Pancreas (tissue), 10 donors: Measurements from ENCODE around the gene TAGLN2. TPM values are rescaled to one million over a fixed set of nuclear protein-coding genes. Genes with fewer than 3 reads are reported as not detected.

Source experiments
- ATAC-seq, 4 donors: fragments of 200-7000 bp; cut with Tn5 transposase; one replicate each; pipeline versions ENCODE4 v1.8.0 to v1.9.1; 2020; ENCODE audit warnings: mild to moderate bottlenecking in 4 of 4, moderate library complexity in 4 of 4
- DNase-seq, 6 donors: peaks; one replicate each; pipeline ENCODE4 v3.0.0-alpha.2; 2020
- FAIRE-seq: peaks from 2 replicates; lab custom pipeline; 2012; peaks lifted over from hg19 to GRCh38; lab: Jason Lieb, UNC
- H3K27ac ChIP-seq, 4 donors: fragments of 200-600 bp; sonication (generic); 1 replicate in 3 of 4; 2 replicates in 1 of 4; pipeline versions ENCODE4 v1.5.0 to v1.8.0; 2020
- H3K27me3 ChIP-seq, 4 donors: fragments of 200-600 bp; one replicate each; pipeline ENCODE4 v1.8.0; 2021
- H3K36me3 ChIP-seq, 3 donors: fragments of 200-600 bp; sonication (generic) in 1 of 3; one replicate each; pipeline versions ENCODE4 v1.5.0 to v1.8.0; 2020 to 2021
- H3K4me1 ChIP-seq, 3 donors: fragments of 200-600 bp; one replicate each; pipeline ENCODE4 v1.8.0; 2021
- H3K4me3 ChIP-seq, 4 donors: fragments of 200-600 bp; sonication (generic) in 2 of 4; one replicate each; pipeline versions ENCODE4 v1.5.0 to v1.8.0; 2020 to 2021
- H3K9me3 ChIP-seq, 4 donors: fragments of 200-600 bp; one replicate each; pipeline ENCODE4 v1.8.0; 2021
- WGBS, 2 donors: extraction: QIAGEN DNeasy Blood & Tissue Kit; methylation state at CpG; one replicate each; pipeline ENCODE4 v1.1.7; 2013; 5-methylcytosine and 5-hydroxymethylcytosine counted together
- intact Hi-C, 3 donors: fragments of 100-400 bp; cut with DNase I; formaldehyde crosslinking; loops; one replicate each; pipeline versions ENCODE4 v1.11.1 to v1.14.2; 2022
- polyA plus RNA-seq, 2 donors: library from polyadenylated mRNA; stranded (reverse); fragments of 200-250 nt; gene quantifications; one replicate each; pipeline ENCODE4 v1.2.3, GENCODE V29; 2013
- total RNA-seq, 6 donors: library from RNA; stranded (reverse); fragmentation: NEBNext Ultra II Directional in 4 of 6; extraction: Animal tissue kit (Norgen Biotek cat#: 25700) in 4 of 6; gene quantifications; one replicate each; pipeline versions ENCODE4 v1.2.1 to v1.2.4, GENCODE V29; 2021 to 2023
- TF ChIP-seq, protein P1 (sequence below), 4 donors: fragments of 200-600 bp; sonication (generic) in 3 of 4; IDR thresholded peaks; one replicate each; pipeline versions ENCODE4 v1.5.0 to v1.8.0; 2021; ENCODE audit warnings: antibody characterized with exemption in 4 of 4
- donor health status: healthy with polysubstance abuse.
- donor health status: DM: no; HTN: no; CAD: no; lungs with moderate emphysema.
- donor health status: DM: no; HTN: no; CAD: no.
- donor health status: control.
- donor health status: control.
- donor health status: Bipolar disorder and iron deficiency.
- donor health status: DM: yes; HTN: yes; CAD: no.
- donor health status: DM: no; HTN: no; CAD: no.
- donor health status: DM: no; HTN: no; CAD: no.
- donor health status: DM: yes; HTN: yes; CAD: no.

Gene TAGLN2
- total and polyA plus RNA-seq, 8 donors = 93.2 to 242 (median 159) TPM

DNA sequence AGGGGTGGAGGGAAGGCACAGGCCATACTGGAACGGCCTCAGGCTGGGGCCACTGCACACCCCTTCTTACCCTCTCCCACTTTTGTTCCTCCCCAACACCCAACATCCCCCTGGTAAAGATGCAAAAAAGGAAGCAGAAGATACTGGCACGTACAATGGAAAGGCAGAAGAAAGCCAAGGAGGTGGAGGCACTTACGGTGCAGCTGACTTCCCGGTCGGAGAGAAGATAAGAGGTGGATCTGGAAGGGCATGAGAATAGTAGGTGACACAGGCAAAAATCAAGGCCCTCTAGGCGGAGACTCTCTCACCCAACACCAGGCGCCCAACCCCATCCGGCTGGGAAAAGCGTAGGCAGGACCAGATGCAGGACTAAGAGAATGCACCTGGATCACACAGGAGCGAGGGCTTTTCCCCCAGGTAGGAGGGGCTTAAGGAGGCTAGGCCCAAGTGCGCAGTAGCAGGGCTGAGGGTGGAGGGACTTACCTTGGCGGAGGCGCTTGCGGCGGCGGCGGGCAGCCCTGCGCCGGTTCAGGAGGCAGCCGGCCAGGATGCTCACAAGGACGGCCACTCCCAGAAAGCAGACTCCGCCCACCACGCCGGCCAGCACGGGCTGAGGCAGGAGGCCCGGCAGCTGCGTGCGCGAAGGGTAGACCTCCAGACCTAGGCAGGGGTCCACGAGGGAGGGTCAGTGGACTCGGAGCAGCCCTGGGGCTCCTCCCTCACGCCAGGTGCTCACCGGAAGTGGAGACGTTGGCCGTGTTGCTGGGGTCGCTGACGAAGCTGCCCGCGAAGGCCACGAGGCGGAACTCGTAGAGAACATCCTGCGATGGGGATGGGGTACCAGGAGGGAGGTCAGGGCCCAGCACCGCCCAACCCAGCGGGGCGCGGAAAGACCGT, 4.1 kb upstream of the TAGLN2 start:
- H3K27ac ChIP-seq = peak overlapping the region in 3 of 4 donors; percentile 39 to 68 (median 54)
- H3K4me1 ChIP-seq = peaks cover 8 to 12% (median 10%) of the 10 kb centered on the region in 3 donors
- TF ChIP-seq, protein P1, sequence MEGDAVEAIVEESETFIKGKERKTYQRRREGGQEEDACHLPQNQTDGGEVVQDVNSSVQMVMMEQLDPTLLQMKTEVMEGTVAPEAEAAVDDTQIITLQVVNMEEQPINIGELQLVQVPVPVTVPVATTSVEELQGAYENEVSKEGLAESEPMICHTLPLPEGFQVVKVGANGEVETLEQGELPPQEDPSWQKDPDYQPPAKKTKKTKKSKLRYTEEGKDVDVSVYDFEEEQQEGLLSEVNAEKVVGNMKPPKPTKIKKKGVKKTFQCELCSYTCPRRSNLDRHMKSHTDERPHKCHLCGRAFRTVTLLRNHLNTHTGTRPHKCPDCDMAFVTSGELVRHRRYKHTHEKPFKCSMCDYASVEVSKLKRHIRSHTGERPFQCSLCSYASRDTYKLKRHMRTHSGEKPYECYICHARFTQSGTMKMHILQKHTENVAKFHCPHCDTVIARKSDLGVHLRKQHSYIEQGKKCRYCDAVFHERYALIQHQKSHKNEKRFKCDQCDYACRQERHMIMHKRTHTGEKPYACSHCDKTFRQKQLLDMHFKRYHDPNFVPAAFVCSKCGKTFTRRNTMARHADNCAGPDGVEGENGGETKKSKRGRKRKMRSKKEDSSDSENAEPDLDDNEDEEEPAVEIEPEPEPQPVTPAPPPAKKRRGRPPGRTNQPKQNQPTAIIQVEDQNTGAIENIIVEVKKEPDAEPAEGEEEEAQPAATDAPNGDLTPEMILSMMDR (IDR thresholded peaks at IDR 0.05) = no peak
- intact Hi-C loops = no loop called here
- DNase-seq = peak; percentile 88 to 95 (median 94)
- 51 to 55% methylated on average over 40 to 48 of the region's 48 CpGs for WGBS, 2 donors
- no peaks in the 10 kb centered on the region for H3K9me3 ChIP-seq
- H3K36me3 ChIP-seq = no peaks in the 10 kb centered on the region
- no peaks in the 10 kb centered on the region for H3K27me3 ChIP-seq
- FAIRE-seq = no peak
- peak; percentile 57 to 68 (median 62) for ATAC-seq
- H3K4me3 ChIP-seq = peak overlapping the region in 2 of 4 donors; percentile 13 to 30

DNA sequence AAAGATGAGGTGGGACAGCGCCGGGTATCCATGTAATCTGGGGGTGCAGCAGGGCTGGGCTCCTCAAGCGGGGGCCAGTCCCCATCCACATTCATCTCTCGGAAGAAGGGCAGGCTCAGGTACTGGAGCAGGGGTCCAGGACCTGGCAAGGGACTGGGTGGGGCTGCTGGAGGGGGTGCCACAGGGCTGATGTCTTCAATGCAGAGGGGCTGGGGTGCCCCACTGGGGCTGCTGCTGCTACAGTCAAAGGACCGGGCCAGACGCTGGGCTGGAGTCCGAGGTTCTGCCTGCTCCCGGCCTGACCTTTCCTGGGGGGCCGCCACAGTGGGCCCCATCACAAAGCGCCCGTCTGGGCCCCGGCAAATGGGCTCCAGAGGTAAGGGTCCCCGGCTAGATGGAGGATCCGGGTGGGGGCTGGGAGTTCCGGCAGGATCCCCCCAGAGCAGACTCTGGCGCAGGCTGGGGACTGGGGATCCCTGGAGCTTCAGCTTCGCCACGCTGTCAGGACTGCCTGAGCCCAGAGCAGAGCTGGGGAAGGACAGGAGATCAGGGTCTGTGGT, 3.3 kb upstream of the TAGLN2 start:
- Histone ChIP-seq H3K36me3 (no peaks in the 10 kb centered on the region), H3K4me3 (peak overlapping the region in 2 of 4 donors; percentile 13 to 27), H3K27me3 (no peaks in the 10 kb centered on the region), H3K9me3 (no peaks in the 10 kb centered on the region), H3K27ac (peak overlapping the region in 3 of 4 donors; percentile 39 to 68 (median 54)), H3K4me1 (peaks cover 8 to 12% (median 10%) of the 10 kb centered on the region in 3 donors)
- DNase-seq (peak in 2 of 6 donors; percentile 59 to 77), FAIRE-seq (no peak), ATAC-seq (no peak)
- 84 to 87% methylated on average over 18 of the region's 18 CpGs for WGBS, 2 donors
- TF ChIP-seq, protein P1 (IDR thresholded peaks at IDR 0.05) = no peak
- intact Hi-C loops = no loop called here

DNA sequence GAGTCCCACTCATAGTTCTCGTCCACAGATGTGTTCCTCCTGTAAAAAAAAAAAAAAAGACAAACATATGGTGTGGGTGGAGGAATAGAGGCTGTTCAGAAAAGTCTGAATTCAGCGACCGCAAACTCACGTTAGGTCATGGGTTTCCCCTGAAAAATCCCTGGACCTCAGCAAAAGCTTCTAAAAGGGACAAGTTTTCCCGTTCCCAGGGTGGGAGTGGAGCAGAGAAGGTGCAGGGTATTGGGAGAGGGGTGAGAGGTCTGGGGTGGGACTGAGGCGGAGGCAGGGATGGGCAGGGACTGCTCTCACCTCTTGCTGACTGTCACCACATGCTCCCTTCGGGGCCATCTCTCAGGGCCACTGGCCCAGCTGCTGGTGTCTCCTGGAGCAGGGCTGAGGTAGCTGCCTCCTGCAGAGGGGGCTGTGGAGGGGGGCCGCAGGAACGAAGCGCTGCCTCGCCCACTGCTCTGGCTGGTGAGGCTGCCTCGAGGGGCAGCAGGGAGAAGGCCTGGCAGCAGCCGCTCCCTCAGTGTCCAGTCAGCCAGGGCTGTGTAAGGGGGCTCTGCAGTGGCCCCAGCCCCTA, 2.6 kb upstream of the TAGLN2 start:
- TF ChIP-seq, protein P1 (IDR thresholded peaks at IDR 0.05) = no peak
- ATAC-seq (no peak), DNase-seq (peak in 2 of 6 donors; percentile 59 to 75), FAIRE-seq (no peak)
- peaks cover 9 to 14% (median 11%) of the 10 kb centered on the region in 3 donors for H3K4me1 ChIP-seq
- no peaks in the 10 kb centered on the region for H3K9me3 ChIP-seq
- no peaks in the 10 kb centered on the region for H3K36me3 ChIP-seq
- WGBS, 2 donors = 75 to 78% methylated on average over 13 of the region's 13 CpGs
- peak overlapping the region in 1 of 4 donors; percentile 39 for H3K27ac ChIP-seq
- intact Hi-C loops = no loop called here
- H3K27me3 ChIP-seq = no peaks in the 10 kb centered on the region
- peak overlapping the region in 1 of 4 donors; percentile 27 for H3K4me3 ChIP-seq

DNA sequence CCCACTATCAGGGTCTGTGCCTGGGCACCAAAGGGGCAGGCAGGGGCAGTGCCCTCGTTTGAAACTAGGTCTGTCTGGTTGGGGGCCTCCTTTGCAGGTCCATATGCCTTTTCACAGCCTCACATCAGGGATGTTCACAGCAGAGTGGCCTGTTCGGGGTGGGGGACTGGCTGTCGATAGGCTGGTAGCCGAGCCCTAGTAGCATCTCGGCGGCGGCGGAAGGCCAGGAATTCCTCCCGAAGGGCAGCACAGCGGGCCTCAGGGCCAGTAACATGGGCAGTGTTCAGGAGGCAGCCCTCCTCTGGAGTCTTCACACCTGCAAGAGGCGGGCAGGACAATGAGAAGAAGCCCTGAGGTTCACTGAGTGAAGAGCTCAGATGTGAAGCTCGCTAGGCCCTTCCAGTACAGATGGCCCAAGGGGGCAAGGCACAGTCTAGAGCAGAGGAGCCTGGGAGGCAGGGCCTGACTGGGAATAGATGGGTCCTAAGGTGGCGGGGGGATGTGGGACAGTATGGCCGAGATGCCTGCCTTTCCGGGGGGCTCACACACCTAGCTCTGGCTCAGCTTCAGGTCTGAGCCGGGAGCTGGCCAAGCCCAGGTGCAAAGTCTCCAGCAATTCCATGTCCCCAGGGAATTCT, 2.0 kb upstream of the TAGLN2 start:
- H3K4me1 ChIP-seq = peaks cover 15 to 17% (median 17%) of the 10 kb centered on the region in 3 donors
- H3K27me3 ChIP-seq = no peaks in the 10 kb centered on the region
- TF ChIP-seq, protein P1 (IDR thresholded peaks at IDR 0.05) = no peak
- ATAC-seq = no peak
- H3K9me3 ChIP-seq = no peaks in the 10 kb centered on the region
- no peak overlapping the region for H3K4me3 ChIP-seq
- intact Hi-C loops = no loop called here
- peak in 1 of 6 donors; percentile 77 for DNase-seq
- peak overlapping the region in 1 of 4 donors; percentile 94 for H3K27ac ChIP-seq
- FAIRE-seq = no peak
- WGBS, 2 donors = 82 to 83% methylated on average over 16 of the region's 16 CpGs
- no peaks in the 10 kb centered on the region for H3K36me3 ChIP-seq
